GM18526 (cell line): ENCODE results near the gene CACHD1.

Experiments
- POLR2A ChIP-seq: IDR thresholded peaks from 3 replicates; pipeline ENCODE4 v1.6.1; 2011; ENCODE audit not compliant: insufficient read length; ENCODE audit errors: extremely low read depth

The CACHD1 gene

GRCh38 chr1:64540265-64540791 lies 70.4 kb downstream of the CACHD1 start:
- TF ChIP-seq POLR2A: no peak

GRCh38 chr1:64542118-64542517 lies 72.2 kb downstream of the CACHD1 start:
- no peak for TF ChIP-seq POLR2A

DNA sequence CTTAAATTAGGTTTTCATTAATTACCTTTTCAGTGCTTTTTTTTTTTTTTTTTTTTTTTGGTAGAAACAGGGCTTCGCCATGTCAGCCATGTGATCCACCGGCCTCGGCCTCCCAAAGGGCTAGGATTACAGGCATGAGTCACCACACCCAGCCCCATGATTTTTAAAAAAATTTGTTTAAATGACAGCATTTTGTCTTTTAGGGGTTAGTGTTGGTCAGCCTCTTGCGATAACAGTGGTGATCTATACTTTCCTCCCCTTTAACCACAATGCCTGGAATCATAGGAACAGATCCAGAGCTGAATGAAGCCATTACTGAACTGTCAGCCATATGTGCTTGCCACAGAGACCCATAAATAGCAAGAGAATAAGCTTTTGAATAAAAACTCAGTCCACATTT lies 73.9 kb downstream of the CACHD1 start:
- no peak for TF ChIP-seq POLR2A

DNA sequence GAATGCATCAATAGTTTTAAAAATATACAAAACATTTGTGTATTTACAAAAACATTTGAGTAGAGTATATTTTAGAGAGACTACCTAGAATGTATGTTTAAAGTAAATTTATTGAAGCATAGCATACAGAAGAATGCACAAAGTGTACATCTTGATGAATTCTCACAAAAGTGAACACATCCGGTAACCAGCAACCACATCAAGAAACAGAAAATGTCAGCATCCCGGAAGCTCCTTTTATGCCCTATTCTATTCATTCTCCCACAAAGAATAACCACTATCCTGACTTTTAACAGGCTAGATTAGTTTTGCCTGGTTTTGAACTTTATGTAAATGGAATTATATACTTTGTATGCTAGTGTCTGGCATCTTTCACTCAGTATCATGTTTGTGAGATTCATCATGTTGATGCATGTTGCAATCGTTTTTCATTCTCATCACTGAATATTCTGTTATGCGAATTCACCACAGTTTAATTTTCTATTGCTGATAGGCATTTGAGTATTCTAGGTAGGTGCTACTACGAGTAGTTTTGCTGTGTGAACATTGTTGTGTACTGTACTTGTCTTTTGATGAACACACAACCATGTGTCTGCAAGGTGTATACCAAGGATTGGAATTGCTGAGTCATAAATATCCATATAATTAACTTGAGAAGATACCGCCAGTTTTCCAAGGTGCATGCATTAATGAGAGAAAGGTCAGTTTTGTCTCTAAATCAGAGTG lies 75.4 kb downstream of the CACHD1 start:
- no peak for TF ChIP-seq POLR2A

- no peak for TF ChIP-seq POLR2A
Measured at GRCh38 chr1:64546013-64546412, 76.1 kb downstream of the CACHD1 start.

DNA sequence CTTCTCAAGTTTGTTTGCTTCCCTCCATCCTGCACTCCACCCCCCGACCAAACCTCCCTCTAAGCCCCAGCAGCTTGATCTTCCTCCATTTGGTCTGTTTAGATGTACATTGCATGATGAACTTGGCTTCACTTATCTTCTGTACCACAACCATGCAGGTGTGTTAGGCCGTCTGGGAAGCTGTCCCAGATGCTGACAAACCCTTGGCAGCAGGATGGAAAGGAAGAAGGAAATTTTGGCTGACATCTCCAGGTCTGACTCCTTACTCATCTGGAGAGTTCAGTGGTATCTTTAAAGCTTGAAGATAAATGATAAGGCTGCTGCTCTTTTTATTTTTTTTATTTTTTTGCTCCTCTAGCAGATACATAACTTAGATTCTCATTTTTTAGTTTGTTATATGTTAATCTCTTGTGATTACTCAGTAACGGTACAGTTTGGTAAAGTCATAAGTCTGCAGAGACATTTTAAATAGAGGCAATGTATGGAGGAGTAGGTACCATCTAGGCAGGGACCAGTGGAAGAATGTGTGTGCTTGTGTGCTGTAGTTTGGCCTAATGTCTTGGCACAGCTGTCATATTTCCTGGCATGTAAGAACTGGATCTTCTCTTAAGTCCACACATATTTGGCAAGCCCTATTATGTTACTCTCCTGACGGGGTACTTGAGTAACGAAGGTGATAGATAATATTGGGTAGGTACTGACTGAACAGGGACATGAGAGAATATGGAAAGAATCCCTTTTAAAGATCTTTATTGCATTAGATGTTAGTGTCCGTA lies 79.7 kb downstream of the CACHD1 start:
- TF ChIP-seq POLR2A: no peak

DNA sequence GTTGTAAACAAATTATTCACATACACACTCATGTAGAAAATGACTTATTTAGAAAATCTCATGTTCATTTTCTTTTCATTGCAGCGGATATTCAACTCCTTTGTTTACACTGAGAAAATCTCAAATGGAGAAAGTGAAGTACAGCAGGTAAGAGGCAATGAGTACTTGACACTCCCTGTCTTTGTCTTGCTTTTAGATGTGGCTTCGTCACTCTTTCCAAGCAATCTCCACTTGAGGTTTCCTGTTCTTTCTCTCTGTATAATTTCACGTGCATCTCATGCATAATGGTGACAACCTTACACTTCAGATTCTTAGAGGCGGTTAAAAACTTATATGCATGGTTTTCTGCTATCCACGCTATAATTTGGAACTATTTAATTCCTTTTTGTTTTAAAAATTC lies 80.6 kb downstream of the CACHD1 start:
- TF ChIP-seq POLR2A: no peak

DNA sequence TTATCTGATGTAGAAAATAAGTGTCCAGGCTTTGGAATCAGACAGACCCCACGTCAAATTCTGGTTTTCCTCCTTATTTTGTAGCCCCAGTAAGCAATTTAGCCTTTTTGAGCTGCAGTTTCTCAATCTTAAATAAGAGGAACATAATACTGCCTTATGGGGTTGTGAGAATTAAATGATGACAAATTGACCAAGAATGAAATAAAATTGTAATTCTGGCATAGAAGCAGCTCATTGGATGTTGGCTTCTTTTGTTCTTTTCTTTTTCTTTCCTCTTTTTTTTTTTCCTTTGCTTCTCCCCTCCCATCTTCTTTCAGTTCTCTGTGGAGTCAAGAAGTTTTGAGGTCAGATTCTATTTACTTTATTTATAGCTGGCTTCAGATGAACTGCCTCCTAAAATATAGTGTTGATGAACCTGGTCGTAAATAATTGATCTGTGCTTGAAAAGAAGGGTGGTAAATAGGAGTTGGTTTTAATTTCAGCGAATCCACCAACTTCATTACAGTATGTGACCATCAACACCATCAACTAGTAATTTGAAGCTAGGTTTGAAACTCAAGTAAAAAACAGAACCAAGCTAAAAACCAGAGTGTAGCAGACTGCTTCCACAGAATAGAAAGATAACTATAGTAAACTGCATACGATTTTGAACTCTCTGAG lies 81.1 kb downstream of the CACHD1 start:
- no peak for TF ChIP-seq POLR2A

DNA sequence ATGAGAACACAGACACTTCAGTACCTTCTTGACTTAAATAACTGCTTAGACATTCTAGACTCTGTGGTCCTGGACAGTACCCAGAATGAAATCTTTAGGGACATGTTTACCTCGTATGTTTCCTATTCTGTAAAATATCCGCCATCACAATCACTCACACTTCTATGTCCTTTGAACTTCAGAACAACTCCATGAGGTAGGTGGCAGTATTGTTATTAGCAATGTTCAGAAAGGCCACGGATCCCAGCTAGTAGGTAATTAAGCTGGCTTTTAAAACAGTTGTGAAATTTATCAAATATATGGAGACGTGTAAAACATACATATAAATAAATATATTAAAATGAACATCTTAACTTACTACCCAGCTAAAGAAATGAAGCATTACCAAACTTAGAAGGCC lies 83.4 kb downstream of the CACHD1 start:
- TF ChIP-seq POLR2A: no peak

DNA sequence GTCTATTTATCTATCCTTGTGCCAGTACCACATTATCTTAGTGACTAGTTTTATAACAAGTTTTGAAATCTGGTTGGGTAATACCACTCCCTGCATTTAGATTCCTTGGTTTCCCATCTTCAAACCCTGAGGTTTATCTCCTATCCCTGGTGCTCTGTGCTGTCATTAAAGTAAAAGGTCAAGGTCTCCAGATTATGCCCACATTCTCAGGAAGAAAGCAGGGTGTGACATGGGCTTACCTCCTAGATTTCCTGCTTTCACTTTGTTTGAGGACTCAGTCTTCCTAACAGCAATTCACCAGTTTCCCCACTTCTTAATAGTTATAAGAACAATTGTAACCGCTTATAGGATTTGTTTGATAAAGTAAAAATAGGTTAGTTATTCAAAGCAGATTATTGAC lies 86.0 kb downstream of the CACHD1 start:
- no peak for TF ChIP-seq POLR2A

- TF ChIP-seq POLR2A: no peak
Measured at GRCh38 chr1:64561993-64562392, 92.1 kb downstream of the CACHD1 start.

- TF ChIP-seq POLR2A: no peak
Measured at GRCh38 chr1:64563958-64564565, 94.1 kb downstream of the CACHD1 start.

DNA sequence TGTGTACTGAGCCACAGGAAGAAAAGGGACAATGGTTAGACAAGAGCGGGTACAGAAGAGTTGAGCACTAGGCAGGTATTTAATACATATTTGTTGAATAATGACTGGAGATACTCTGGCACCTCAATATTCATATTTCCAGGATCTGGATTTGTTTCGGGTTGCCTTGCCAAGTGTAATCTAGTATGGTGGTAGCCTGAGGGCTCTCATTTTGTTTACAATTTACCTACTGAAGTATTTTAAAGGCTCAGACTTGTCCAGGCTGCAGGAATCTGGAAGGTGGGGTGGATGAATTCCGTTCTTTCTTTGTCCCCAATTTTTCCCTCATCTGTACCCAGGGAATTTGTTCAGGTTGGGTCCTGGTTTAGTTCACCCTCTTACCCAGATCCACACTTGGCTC lies 95.0 kb downstream of the CACHD1 start:
- no peak for TF ChIP-seq POLR2A

- TF ChIP-seq POLR2A: no peak
Measured at GRCh38 chr1:64567426-64568170, 97.7 kb downstream of the CACHD1 start.

DNA sequence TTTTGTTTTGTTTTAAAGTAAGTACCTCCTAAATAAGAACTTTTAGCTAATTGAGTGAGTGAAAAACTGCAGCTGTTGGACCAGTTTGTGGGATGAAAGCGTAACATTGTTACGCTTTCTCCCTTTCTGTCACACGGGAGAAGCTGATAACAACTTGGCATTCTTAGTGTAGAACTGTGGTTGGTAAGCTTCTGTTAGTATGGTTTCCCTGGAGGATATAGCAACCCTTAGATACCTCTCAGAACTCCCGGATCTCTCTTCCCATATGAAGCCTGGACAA lies 98.2 kb downstream of the CACHD1 start:
- no peak for TF ChIP-seq POLR2A
